ENCODE data around the gene RFX2.

DNA sequence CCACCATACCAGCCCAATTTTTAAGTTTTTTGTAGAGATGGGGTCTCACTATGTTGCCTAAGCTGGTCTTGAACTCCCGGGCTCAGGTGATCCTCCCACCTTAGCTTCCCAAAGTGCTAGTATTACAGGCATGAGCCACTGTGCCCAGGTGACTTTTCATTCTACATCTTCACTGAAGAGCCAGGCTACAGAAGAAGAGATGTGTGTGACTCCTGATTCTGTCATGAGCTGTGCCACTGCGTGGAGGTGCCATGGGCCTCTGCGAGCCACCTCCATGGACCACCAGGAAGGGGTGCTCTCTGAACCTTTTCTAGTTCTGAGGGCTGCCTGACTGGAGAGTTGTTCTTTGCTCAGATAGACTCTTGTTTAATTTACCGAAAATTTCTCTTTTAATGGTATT lies 75.8 kb downstream of the RFX2 start:
- TF ChIP-seq GATA3 (IDR thresholded peaks at IDR 0.05; ENCODE audit: low read depth, low read length) (no peak), GATA2 (IDR thresholded peaks at IDR 0.05; ENCODE audit: low read depth, low read length) (no peak)
